Frontal cortex (tissue), 4 donors: Measurements from ENCODE around the gene CYP1A1. TPM values are rescaled to one million over a fixed set of nuclear protein-coding genes. Genes with fewer than 3 reads are reported as not detected.

Experiments
- DNase-seq, 2 donors: peaks; one replicate each; pipeline ENCODE4 v3.0.0; 2012; ENCODE audit warnings: low spot score in 2 of 2
- FAIRE-seq: peaks from 2 replicates; lab custom pipeline; 2012; peaks lifted over from hg19 to GRCh38; lab: Jason Lieb, UNC
- total RNA-seq: library from RNA; depleted of rRNA; stranded (reverse); fragments of >200 nt; gene quantifications from one replicate; pipeline ENCODE4 v1.2.3, GENCODE V29; 2014
- donor health status: control.
- donor health status: control.
- donor health status: control.

The CYP1A1 gene
- total RNA-seq, 1 donor from 2014 or later, result 0.41 TPM

DNA sequence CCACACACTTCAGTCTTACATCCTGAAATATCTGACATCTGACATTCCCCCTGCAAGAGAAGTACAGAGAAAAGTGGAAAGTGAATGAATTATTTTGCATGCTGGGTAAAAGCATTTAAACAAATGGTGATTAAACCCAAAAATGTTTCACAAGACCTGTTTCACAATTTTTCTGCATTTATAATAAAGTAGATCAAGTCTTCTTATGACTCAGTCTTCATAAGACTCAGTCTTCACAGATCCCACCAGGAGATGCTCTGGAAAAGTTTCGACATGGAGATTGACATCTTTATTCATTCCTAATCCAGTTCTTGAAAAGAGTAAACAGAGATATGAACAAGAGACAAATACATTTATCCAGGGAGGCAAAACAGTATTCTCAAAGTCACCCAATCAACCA is 16.3 kb downstream of the CYP1A1 start:
- FAIRE-seq, result no peak
- DNase-seq, result no peak

DNA sequence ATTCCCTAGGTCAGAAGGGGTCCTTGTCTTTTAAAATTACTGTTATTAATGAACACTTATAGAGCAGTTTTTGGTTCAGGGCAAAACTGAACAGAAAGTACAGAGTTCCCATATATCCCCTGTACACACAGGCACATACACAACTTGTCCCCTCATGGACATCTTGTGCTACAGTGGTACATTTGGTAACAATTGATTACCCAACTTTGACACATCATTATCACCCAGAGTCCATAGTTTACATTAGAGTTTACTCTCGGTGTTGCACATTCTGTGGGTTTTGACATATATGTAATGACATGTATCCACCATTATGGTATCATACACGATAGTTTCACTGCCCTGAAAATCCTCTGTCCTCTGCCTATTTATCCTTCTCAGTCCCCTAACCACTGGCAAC is 28.5 kb downstream of the CYP1A1 start:
- FAIRE-seq, result no peak
- DNase-seq, result no peak

DNA sequence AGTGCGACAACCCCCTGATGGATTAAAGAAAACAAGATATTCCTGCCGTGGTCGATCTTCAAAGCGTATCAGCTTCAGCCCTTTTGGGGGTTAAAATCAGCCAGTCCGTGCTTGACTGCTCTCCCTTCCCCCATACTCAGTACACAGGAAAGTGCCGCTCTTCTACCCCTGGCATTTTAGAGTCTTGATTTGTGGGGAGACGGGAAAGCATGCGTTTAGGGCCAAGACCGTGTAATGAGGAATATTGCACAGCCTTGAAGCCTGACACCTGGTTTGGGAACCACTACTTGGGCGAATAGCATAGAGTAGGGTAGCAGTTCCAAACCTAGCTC is 29.0 kb downstream of the CYP1A1 start:
- FAIRE-seq, result no peak
- DNase-seq, result no peak

DNA sequence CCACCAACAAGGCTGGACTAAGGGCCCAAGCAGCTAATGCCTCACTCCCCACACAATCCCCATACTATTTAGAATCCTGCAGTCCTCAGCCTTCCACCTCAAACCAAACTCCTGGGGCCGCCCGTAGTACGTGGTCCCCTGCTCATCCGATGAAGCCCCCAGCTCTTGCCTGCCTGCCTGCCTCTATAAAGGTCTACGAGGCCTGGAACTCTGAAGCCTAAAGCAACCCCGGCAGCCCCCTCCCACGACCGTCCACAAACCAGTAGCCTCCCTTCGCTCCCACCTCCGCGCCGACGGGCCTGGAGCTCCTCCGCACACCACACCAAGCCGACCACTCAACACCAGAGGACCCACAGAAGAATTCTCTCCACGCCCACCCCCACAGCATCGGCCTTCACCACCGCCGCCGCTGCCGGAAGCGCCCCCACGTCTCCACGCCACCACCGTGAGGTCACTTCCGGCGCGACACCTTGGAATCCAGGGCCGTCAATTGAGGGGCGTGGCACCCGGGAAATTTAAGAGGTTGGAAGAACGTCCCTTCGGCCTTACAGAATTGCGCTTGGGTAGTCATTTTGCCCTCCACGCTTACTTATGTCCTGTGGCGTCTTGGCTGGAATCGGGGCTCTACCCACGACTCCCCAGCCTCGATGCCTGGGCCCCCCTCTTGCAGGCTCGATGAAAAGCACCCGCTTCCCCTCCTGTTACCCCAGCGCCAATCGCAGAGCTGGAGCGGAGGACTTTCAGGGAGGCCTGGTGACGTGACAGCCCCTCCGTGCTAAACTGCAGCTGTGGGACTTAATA is 29.5 kb downstream of the CYP1A1 start, which contains the start of gene EDC3:
Gene EDC3, minus strand, starts transcription at position 428 of the 801 bp plus-strand sequence. CDS start 20,900 bp downstream, outside the sequence.
- FAIRE-seq (no peak), DNase-seq (peak; percentile 71 to 90)

GRCh38 chr15:74692327-74692726 is 33.0 kb downstream of the CYP1A1 start:
- DNase-seq (no peak), FAIRE-seq (no peak)

DNA sequence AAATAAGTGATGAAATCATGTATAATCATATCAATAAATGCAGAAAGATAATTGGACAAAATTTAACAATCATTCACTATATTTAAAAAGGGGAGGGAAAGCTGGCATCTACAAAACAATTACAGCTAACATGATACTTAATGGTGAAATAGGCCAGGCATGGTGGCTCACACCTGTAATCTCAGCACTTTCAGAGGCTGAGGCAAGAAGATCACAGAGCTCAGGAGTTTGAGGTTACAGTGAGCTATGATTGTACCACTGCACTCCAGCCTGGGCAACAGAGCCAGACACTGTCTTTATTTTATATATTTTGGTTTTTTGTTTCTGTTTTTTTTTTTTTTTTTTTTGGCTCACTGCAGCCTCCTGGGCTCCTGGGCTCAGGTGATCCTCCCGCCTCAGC is 41.6 kb downstream of the CYP1A1 start:
- DNase-seq (no peak), FAIRE-seq (no peak)

DNA sequence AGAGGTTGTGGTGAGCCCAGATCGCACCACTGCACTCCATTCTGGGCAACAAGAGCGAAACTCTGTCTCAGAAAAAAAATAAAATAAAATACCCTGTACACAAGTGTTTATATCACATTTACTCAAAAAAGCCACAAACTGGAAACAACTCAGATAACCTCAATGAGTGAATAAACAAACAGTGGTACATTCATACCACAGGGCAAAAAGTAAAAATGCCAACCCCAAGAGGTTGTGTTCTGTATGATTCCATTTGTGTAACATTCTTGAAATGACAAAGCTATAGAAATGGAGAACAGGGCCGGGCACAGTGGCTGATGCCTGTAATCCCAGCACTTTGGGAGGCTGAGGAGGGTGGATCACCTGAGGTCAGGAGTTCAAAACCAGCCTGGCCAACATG is 42.4 kb downstream of the CYP1A1 start:
- no peak for DNase-seq
- FAIRE-seq, result no peak

- FAIRE-seq, result no peak
Observed at GRCh38 chr15:74680456-74680855, 44.9 kb downstream of the CYP1A1 start.

GRCh38 chr15:74676801-74677200 is 48.5 kb downstream of the CYP1A1 start:
- FAIRE-seq (no peak), DNase-seq (no peak)

More at GRCh38 chr15:74680456-74680855, 44.9 kb downstream of the CYP1A1 start:
- no peak for DNase-seq

GRCh38 chr15:74674161-74674560 is 51.2 kb downstream of the CYP1A1 start:
- no peak for FAIRE-seq
- no peak for DNase-seq

- FAIRE-seq (no peak), DNase-seq (no peak)
Observed at GRCh38 chr15:74669627-74670026, 55.7 kb downstream of the CYP1A1 start.

Other genes starting within 250 kb of the CYP1A1 start
- 3.7 TPM for gene ARID3B, start 184.3 kb downstream of the CYP1A1 start, total RNA-seq
- 26.5 TPM for gene CLK3, start 109.7 kb downstream of the CYP1A1 start, total RNA-seq
- gene EDC3, start 29.5 kb downstream of the CYP1A1 start, total RNA-seq, result 12.2 TPM
- gene CYP1A2, start 23.3 kb upstream of the CYP1A1 start, total RNA-seq, result not detected
- 26.5 TPM for gene CSK, start 56.6 kb upstream of the CYP1A1 start, total RNA-seq
- gene LMAN1L, start 87.3 kb upstream of the CYP1A1 start, total RNA-seq, result not detected
- gene CPLX3, start 101.1 kb upstream of the CYP1A1 start, total RNA-seq, result 0.82 TPM
- 30.6 TPM for gene ULK3, start 117.6 kb upstream of the CYP1A1 start, total RNA-seq
- gene SCAMP2, start 147.8 kb upstream of the CYP1A1 start, total RNA-seq, result 4.5 TPM
- 26.1 TPM for gene MPI, start 164.5 kb upstream of the CYP1A1 start, total RNA-seq
- gene FAM219B, start 181.3 kb upstream of the CYP1A1 start, total RNA-seq, result 52.2 TPM
- 46.9 TPM for gene COX5A, start 212.5 kb upstream of the CYP1A1 start, total RNA-seq
- gene RPP25, start 231.2 kb upstream of the CYP1A1 start, total RNA-seq, result 7.3 TPM